Motor neuron (in vitro differentiated cells): ENCODE data around the gene DOCK2. TPM values are rescaled to one million over a fixed set of nuclear protein-coding genes. Genes with fewer than 3 reads are reported as not detected.

ENCODE experiments used
- ATAC-seq, 8 experiments: fragments of 200-7000 bp; cut with Tn5 transposase; replicated peaks in 6 of 8; 2 replicates each; pipeline ENCODE4 v1.8.0; 2021; ENCODE audit warnings: mild to moderate bottlenecking in 8 of 8, moderate library complexity in 8 of 8
- H3K27ac ChIP-seq, 2 donors: fragments of 250-450 bp; sonication (Bioruptor Pico); 2 replicates each; pipeline ENCODE4 v1.9.0; 2021; ENCODE audit warnings: antibody characterized with exemption in 2 of 2, mild to moderate bottlenecking in 2 of 2, moderate library complexity in 1 of 2
- H3K4me1 ChIP-seq, 2 donors: fragments of 250-450 bp; sonication (Bioruptor Pico); replicated peaks in 1 of 2; 2 replicates each; pipeline ENCODE4 v1.6.1; 2021; ENCODE audit warnings: antibody characterized with exemption in 2 of 2, mild to moderate bottlenecking in 2 of 2, moderate library complexity in 1 of 2
- H3K4me3 ChIP-seq, 5 donors: fragments of 250-450 bp; sonication (Bioruptor Pico); 2 replicates each; pipeline ENCODE4 v1.9.0; 2021; ENCODE audit warnings: antibody characterized with exemption in 5 of 5, mild to moderate bottlenecking in 5 of 5, moderate library complexity in 4 of 5
- WGBS, 10 experiments: fragments of 450-650 bp; shearing (Covaris generic); methylation state at CpG; one replicate each; pipeline ENCODE4 v1.0.0; 2022; 5-methylcytosine and 5-hydroxymethylcytosine counted together
- in situ Hi-C, 9 experiments: fragments of 400-800 bp; cut with MboI; loops; one replicate each; pipeline ENCODE4 v1.15.0; 2021; ENCODE audit warnings: low sequenced_read_pairs in 9 of 9, low pct_unique_long_range_greater_than_20kb in 2 of 9; ENCODE audit not compliant: unreplicated experiment in 9 of 9
- total RNA-seq, 8 experiments: library from RNA; unstranded; fragments of 300-600 nt; gene quantifications; 2 replicates each; pipeline versions ENCODE4 v1.2.3 to v1.2.4, GENCODE V29; 2022

Gene DOCK2
- total RNA-seq, 8 experiments from 2014 or later: 0.18 to 105 (median 0.89) TPM

- H3K27ac ChIP-seq: no peak overlapping the region
- ATAC-seq: peak in 2 of 8 experiments; percentile 36 to 81
- 18 to 100% (median 80%) methylated on average over 1 to 7 of the region's 8 CpGs; no CpG with 5 or more reads in 1 of the 10 experiments for WGBS, 10 experiments
- in situ Hi-C loops: no loop called here
- no peak overlapping the region for H3K4me3 ChIP-seq
- peaks cover 10 to 53% of the 10 kb centered on the region in 2 donors for H3K4me1 ChIP-seq
Observed at GRCh38 chr5:169906745-169907649, 269.9 kb downstream of the DOCK2 start.

- H3K4me1 ChIP-seq: peaks cover 10 to 54% of the 10 kb centered on the region in 2 donors
- in situ Hi-C loops: no loop called here
- 50 to 100% (median 75%) methylated on average over 1 of the region's 1 CpG; no CpG with 5 or more reads in 6 of the 10 experiments for WGBS, 10 experiments
Observed at GRCh38 chr5:169908864-169909263, 271.8 kb downstream of the DOCK2 start.

DNA sequence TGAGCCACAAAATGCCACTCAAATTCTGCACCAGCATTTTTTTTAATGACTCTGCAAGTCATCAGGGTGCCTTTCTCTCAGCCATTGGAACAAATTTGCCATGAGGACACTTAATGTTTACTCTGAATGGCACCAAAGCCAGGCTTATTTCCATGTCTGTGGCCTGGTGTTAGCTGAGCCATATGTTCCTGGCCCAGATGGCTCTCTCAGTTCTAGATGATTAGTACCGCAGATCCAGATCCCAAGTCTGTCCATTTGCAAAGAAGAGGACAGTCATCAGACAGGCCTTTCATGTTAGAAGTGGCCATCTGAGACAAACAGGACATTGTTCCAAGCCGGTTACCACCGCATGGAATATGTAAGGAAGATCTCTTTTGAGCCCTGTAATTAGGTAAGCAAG is 272.9 kb downstream of the DOCK2 start:
- peak in 2 of 8 experiments; percentile 19 to 24 for ATAC-seq
- WGBS, 10 experiments: 33 to 86% (median 64%) methylated on average over 1 to 3 of the region's 3 CpGs; no CpG with 5 or more reads in 4 of the 10 experiments
- H3K27ac ChIP-seq: no peak overlapping the region
- in situ Hi-C loops: no loop called here
- H3K4me1 ChIP-seq: peaks cover 5 to 43% of the 10 kb centered on the region in 2 donors
- H3K4me3 ChIP-seq: no peak overlapping the region

More at GRCh38 chr5:169908864-169909263, 271.8 kb downstream of the DOCK2 start:
- peak in 5 of 8 experiments; percentile 17 to 60 (median 47) for ATAC-seq
- Histone ChIP-seq H3K4me3 (no peak overlapping the region), H3K27ac (no peak overlapping the region)

DNA sequence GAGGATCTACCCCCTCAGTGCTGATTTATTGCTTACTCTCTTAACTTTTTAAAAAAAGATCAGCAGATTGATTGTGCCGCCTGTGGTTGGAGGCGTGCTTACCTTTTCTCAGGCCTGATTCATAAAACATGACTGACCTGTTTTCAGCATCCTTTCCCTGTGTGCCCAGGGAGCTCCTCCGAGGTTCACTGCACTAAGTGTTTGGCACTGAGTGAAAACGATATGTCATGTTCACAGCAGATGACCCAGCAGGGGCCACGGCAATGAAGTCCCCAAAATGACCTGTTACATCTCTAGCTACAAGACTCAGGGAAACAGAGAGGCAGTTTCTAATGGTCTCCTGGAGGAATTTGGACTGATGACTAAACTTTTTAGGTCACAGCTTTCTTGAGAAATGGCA is 273.3 kb downstream of the DOCK2 start:
- Histone ChIP-seq H3K27ac (no peak overlapping the region), H3K4me1 (peaks cover 4 to 40% of the 10 kb centered on the region in 2 donors), H3K4me3 (no peak overlapping the region)
- in situ Hi-C loops: no loop called here
- ATAC-seq: no peak
- 67 to 100% (median 95%) methylated on average over 1 to 5 of the region's 5 CpGs; no CpG with 5 or more reads in 3 of the 10 experiments for WGBS, 10 experiments

DNA sequence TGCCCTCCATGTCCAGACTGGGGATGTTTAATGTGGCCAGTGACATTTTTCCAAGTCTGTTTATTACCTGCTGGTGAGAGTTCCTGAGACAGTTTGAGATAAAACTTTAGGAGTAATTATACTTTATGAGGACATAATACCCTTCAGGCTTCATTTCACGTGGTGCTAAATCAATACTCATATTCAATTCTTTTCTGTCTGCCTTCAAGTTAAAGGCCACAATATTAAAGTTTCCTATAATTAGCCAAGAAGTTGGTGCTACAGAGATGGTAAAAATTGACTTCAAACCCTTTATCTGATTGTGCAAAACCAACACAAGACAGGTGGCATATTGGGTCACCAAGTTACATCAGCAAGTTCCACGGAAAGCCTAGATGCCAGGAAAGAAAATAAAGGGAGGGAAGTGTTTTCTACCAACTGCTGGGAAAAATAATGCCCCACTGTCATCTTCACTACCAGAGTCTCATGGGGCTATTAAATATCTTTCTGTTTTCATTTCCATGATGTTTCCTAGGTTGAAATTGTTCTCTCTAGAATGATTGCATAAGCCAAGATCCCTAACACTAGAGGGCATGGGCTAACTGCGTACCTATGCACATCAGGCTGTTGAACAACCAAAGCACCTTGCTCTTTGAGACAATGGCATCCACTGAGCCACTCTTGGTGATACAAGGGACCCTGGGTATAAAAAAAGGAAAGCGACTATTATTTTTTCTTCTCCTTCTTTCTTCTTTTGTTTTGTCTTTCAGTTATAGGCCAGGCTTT is 274.6 kb downstream of the DOCK2 start:
- Histone ChIP-seq H3K4me3 (no peak overlapping the region), H3K4me1 (peaks cover 4 to 38% of the 10 kb centered on the region in 2 donors), H3K27ac (no peak overlapping the region)
- 48 to 93% (median 83%) methylated on average over 2 to 4 of the region's 4 CpGs for WGBS, 10 experiments
- ATAC-seq: no peak
- in situ Hi-C loops: no loop called here

- 57 to 100% (median 91%) methylated on average over 1 to 2 of the region's 2 CpGs; no CpG with 5 or more reads in 1 of the 10 experiments for WGBS, 10 experiments
- in situ Hi-C loops: no loop called here
- peak in 1 of 8 experiments; percentile 39 for ATAC-seq
Observed at GRCh38 chr5:169913479-169913878, 276.4 kb downstream of the DOCK2 start.

GRCh38 chr5:169914766-169915165 is 277.7 kb downstream of the DOCK2 start:
- 0 to 83% (median 33%) methylated on average over 1 to 2 of the region's 2 CpGs; no CpG with 5 or more reads in 3 of the 10 experiments for WGBS, 10 experiments
- in situ Hi-C loops: no loop called here
- peak in 7 of 8 experiments; percentile 26 to 95 (median 67) for ATAC-seq
- Histone ChIP-seq H3K27ac (no peak overlapping the region), H3K4me3 (no peak overlapping the region), H3K4me1 (peaks cover 4 to 48% of the 10 kb centered on the region in 2 donors)

More at GRCh38 chr5:169913479-169913878, 276.4 kb downstream of the DOCK2 start:
- Histone ChIP-seq H3K27ac (no peak overlapping the region), H3K4me1 (peaks cover 4 to 46% of the 10 kb centered on the region in 2 donors), H3K4me3 (no peak overlapping the region)

- WGBS, 10 experiments: 0 to 86% (median 78%) methylated on average over 1 to 2 of the region's 2 CpGs; no CpG with 5 or more reads in 2 of the 10 experiments
- in situ Hi-C loops: no loop called here
- peak in 3 of 8 experiments; percentile 44 to 51 (median 45) for ATAC-seq
Observed at GRCh38 chr5:169917500-169917899, 280.4 kb downstream of the DOCK2 start.

DNA sequence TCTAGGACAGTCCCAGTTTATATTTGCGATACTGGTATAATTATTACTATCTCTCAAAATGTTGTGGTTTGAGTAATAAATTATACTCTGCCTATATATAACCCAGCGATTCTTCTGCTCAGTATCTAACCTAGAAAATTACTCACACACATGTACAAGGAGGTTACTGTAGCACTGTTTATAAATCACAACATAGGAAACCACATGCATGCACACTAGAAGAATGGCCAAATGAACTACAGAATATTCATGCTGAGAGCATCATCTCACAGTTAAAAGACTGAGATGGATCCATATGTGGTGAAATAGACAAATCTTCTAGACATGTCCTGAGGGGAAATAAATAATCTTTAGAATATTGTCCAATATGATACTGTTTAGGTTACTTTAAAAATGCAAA is 281.2 kb downstream of the DOCK2 start:
- ATAC-seq: peak in 7 of 8 experiments; percentile 23 to 83 (median 70)
- in situ Hi-C loops: no loop called here
- Histone ChIP-seq H3K27ac (no peak overlapping the region), H3K4me3 (no peak overlapping the region), H3K4me1 (peaks cover 4 to 42% of the 10 kb centered on the region in 2 donors)
- 41 to 100% (median 80%) methylated on average over 1 to 2 of the region's 2 CpGs; no CpG with 5 or more reads in 1 of the 10 experiments for WGBS, 10 experiments

More at GRCh38 chr5:169917500-169917899, 280.4 kb downstream of the DOCK2 start:
- Histone ChIP-seq H3K4me1 (peaks cover 4 to 42% of the 10 kb centered on the region in 2 donors), H3K27ac (peak overlapping the region in 1 of 2 donors; percentile 45), H3K4me3 (no peak overlapping the region)

- WGBS, 10 experiments: 40 to 100% (median 100%) methylated on average over 1 to 3 of the region's 3 CpGs; no CpG with 5 or more reads in 3 of the 10 experiments
- in situ Hi-C loops: no loop called here
- peak in 5 of 8 experiments; percentile 24 to 64 (median 50) for ATAC-seq
Observed at GRCh38 chr5:169920474-169920873, 283.4 kb downstream of the DOCK2 start.

GRCh38 chr5:169921384-169921783 is 284.3 kb downstream of the DOCK2 start:
- no peak overlapping the region for H3K4me3 ChIP-seq
- H3K27ac ChIP-seq: no peak overlapping the region
- in situ Hi-C loops: no loop called here
- peaks cover 7 to 56% of the 10 kb centered on the region in 2 donors for H3K4me1 ChIP-seq
- WGBS, 10 experiments: 0 to 63% (median 45%) methylated on average over 1 to 3 of the region's 3 CpGs; no CpG with 5 or more reads in 2 of the 10 experiments
- ATAC-seq: peak in 1 of 8 experiments; percentile 61

More at GRCh38 chr5:169920474-169920873, 283.4 kb downstream of the DOCK2 start:
- Histone ChIP-seq H3K27ac (no peak overlapping the region), H3K4me1 (peaks cover 7 to 53% of the 10 kb centered on the region in 2 donors), H3K4me3 (no peak overlapping the region)

DNA sequence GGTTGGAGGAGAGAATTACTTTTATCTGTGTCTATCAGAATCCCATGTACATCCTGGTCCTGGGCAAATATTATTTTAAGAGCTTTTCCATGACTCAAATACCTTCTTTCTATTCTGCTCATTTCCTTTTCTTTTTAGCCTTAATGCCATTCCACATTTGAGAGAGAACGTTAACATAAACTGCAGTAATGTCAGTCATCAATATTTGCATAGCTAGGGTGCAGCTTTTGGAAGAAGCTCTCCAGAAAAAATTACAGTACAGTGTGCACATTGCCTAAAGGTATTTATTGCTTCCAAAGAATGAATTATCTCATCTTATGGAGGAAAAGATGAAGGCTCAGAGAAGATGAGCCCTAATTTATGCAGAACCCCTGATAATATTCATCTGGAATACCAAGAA is 284.9 kb downstream of the DOCK2 start:
- H3K4me1 ChIP-seq: peaks cover 7 to 54% of the 10 kb centered on the region in 2 donors
- peak in 3 of 8 experiments; percentile 38 to 63 (median 60) for ATAC-seq
- WGBS, 10 experiments: 0 to 86% (median 69%) methylated on average over 1 of the region's 1 CpG; no CpG with 5 or more reads in 4 of the 10 experiments
- no peak overlapping the region for H3K27ac ChIP-seq
- no peak overlapping the region for H3K4me3 ChIP-seq
- in situ Hi-C loops: no loop called here
